IMR-90 (cell line): ENCODE data around the gene MACIR. TPM values are rescaled to one million over a fixed set of nuclear protein-coding genes. Genes with fewer than 3 reads are reported as not detected.

Experiments
- ATAC-seq: fragments of 200-7000 bp; cut with Tn5 transposase; 2 replicates; pipeline ENCODE4 v1.9.1; 2020; ENCODE audit warnings: low read depth, mild to moderate bottlenecking, moderate library complexity
- BruUV-seq: library from RNA; stranded (reverse); fragments of 400-500 nt; replicated peaks from 2 replicates; lab custom pipeline; 2021; lab: Mats Ljungman, UMichigan
- CTCF ChIA-PET: fragments of 300-600 bp; formaldehyde crosslinking; extraction: SDS; loops from one replicate; lab custom pipeline; 2021; ENCODE audit warnings: antibody characterized with exemption; lab: Yijun Ruan, JAX
- POLR2A ChIA-PET: fragments of 300-600 bp; sonication (Branson Sonifier 250); formaldehyde crosslinking; loops from one replicate; lab custom pipeline; 2022; ENCODE audit warnings: antibody characterized with exemption; ENCODE audit not compliant: unreplicated experiment; lab: Charles Lee
- DNase-seq: peaks from one replicate; pipeline ENCODE4 v3.0.0; 2013
- H2AFZ ChIP-seq: replicated peaks from 2 replicates; pipeline ENCODE3; 2013; ENCODE audit warnings: low read length, mild to moderate bottlenecking; ENCODE audit not compliant: poor library complexity
- H2AK5ac ChIP-seq: 2 replicates; pipeline ENCODE4 v1.6.1; 2013; ENCODE audit warnings: low read depth, low read length, inconsistent platforms
- H2AK9ac ChIP-seq: replicated peaks from 2 replicates; pipeline ENCODE3; 2013; ENCODE audit warnings: mild to moderate bottlenecking, low read depth, low read length, moderate library complexity; ENCODE audit not compliant: poor library complexity
- H2BK120ac ChIP-seq: 2 replicates; pipeline ENCODE4 v1.6.1; 2013; ENCODE audit warnings: low read depth, low read length, inconsistent platforms
- H2BK15ac ChIP-seq: 3 replicates; pipeline ENCODE4 v1.6.1; 2013; ENCODE audit warnings: low read depth, low read length, inconsistent platforms
- H2BK20ac ChIP-seq: 2 replicates; pipeline ENCODE4 v1.6.1; 2013; ENCODE audit warnings: low read depth, mild to moderate bottlenecking, inconsistent platforms, low read length, moderate library complexity
- H2BK5ac ChIP-seq: 2 replicates; pipeline ENCODE4 v1.6.1; 2013; ENCODE audit warnings: mild to moderate bottlenecking, low read depth, low read length, inconsistent platforms; ENCODE audit not compliant: poor library complexity, severe bottlenecking
- H3K14ac ChIP-seq: replicated peaks from 2 replicates; pipeline ENCODE4 v1.6.1; 2013; ENCODE audit warnings: low read depth, low read length, inconsistent platforms
- H3K18ac ChIP-seq: 2 replicates; pipeline ENCODE4 v1.6.1; 2013; ENCODE audit warnings: low read depth, low read length, control low read depth
- H3K23ac ChIP-seq: 2 replicates; pipeline ENCODE4 v1.6.1; 2013; ENCODE audit warnings: low read depth, low read length, inconsistent platforms
- H3K27ac ChIP-seq: 2 replicates; pipeline ENCODE4 v1.5.1; 2013; ENCODE audit warnings: mild to moderate bottlenecking, control low read depth, low read length; ENCODE audit not compliant: insufficient read depth
- H3K27me3 ChIP-seq: 2 replicates; pipeline ENCODE4 v1.6.1; 2013; ENCODE audit warnings: low read length; ENCODE audit not compliant: control insufficient read depth, insufficient read depth
- H3K36me3 ChIP-seq: 2 replicates; pipeline ENCODE4 v1.6.1; 2013; ENCODE audit warnings: low read length, mixed read lengths; ENCODE audit not compliant: control insufficient read depth, insufficient read depth
- H3K4ac ChIP-seq: 2 replicates; pipeline ENCODE4 v1.6.1; 2013; ENCODE audit warnings: low read depth, low read length, inconsistent platforms
- H3K4me1 ChIP-seq: 2 replicates; pipeline ENCODE4 v1.6.1; 2013; ENCODE audit warnings: low read length, mixed read lengths; ENCODE audit not compliant: control insufficient read depth, insufficient read depth
- H3K4me2 ChIP-seq: 2 replicates; pipeline ENCODE4 v1.6.1; 2013; ENCODE audit warnings: low read depth, mild to moderate bottlenecking, control low read depth, low read length, moderate library complexity
- H3K4me3 ChIP-seq: 2 replicates; pipeline ENCODE4 v1.5.1; 2013; ENCODE audit warnings: low read depth, mild to moderate bottlenecking, control low read depth, low read length, moderate library complexity; ENCODE audit not compliant: insufficient read depth
- H3K56ac ChIP-seq: 2 replicates; pipeline ENCODE4 v1.6.1; 2013; ENCODE audit warnings: low read length, inconsistent platforms; ENCODE audit not compliant: insufficient read depth; ENCODE audit errors: extremely low read depth
- H3K79me1 ChIP-seq, 2 experiments: 2 replicates each; pipeline ENCODE4 v1.6.1; 2013; ENCODE audit warnings: low read length in 2 of 2, inconsistent platforms in 1 of 2, low read depth in 1 of 2
- H3K9ac ChIP-seq: 2 replicates; pipeline ENCODE4 v1.6.1; 2013; ENCODE audit warnings: low read depth, low read length, control low read depth
- H3K9me1 ChIP-seq: 2 replicates; pipeline ENCODE4 v1.6.1; 2013; ENCODE audit warnings: low read length, inconsistent platforms; ENCODE audit not compliant: insufficient read depth
- H3K9me3 ChIP-seq: 2 replicates; pipeline ENCODE4 v1.6.1; 2013; ENCODE audit warnings: low read length; ENCODE audit not compliant: control insufficient read depth, insufficient read depth
- H4K20me1 ChIP-seq: 2 replicates; pipeline ENCODE4 v1.6.1; 2013; ENCODE audit warnings: low read length, inconsistent platforms; ENCODE audit not compliant: insufficient read depth
- H4K5ac ChIP-seq: 2 replicates; pipeline ENCODE4 v1.6.1; 2013; ENCODE audit warnings: mild to moderate bottlenecking, low read depth, low read length, control low read depth
- H4K8ac ChIP-seq, 2 experiments: 2 replicates each; pipeline ENCODE4 v1.6.1; 2013; ENCODE audit warnings: low read depth in 2 of 2, low read length in 2 of 2, control low read depth in 1 of 2, inconsistent platforms in 1 of 2
- H4K91ac ChIP-seq: 2 replicates; pipeline ENCODE4 v1.6.1; 2013; ENCODE audit warnings: low read depth, low read length, inconsistent platforms; ENCODE audit not compliant: insufficient read depth
- CEBPB ChIP-seq: IDR thresholded peaks from 2 replicates; pipeline ENCODE4 v1.6.1; 2012; ENCODE audit warnings: low read depth, low read length, improper control_type of control experiment
- FOS ChIP-seq: fragments of 150-350 bp; IDR thresholded peaks from 2 replicates; pipeline ENCODE4 v1.6.1; 2016; ENCODE audit warnings: low read depth, low read length
- MAFK ChIP-seq: IDR thresholded peaks from 2 replicates; pipeline ENCODE4 v1.6.1; 2012; ENCODE audit warnings: low read depth, low read length, improper control_type of control experiment
- MAZ ChIP-seq: IDR thresholded peaks from 2 replicates; pipeline ENCODE4 v1.6.1; 2012; ENCODE audit warnings: low read depth, mild to moderate bottlenecking, low read length, improper control_type of control experiment, moderate library complexity, borderline replicate concordance
- NFE2L2 ChIP-seq: fragments of 150-350 bp; IDR thresholded peaks from 2 replicates; pipeline ENCODE4 v1.6.1; 2016; ENCODE audit warnings: low read depth, mild to moderate bottlenecking, low read length
- POLR2A ChIP-seq: IDR thresholded peaks from 2 replicates; pipeline ENCODE4 v1.6.1; 2012; ENCODE audit warnings: mild to moderate bottlenecking, low read depth, low read length
- RFX5 ChIP-seq: IDR thresholded peaks from 2 replicates; pipeline ENCODE4 v1.8.0; 2012; ENCODE audit warnings: low read depth, mild to moderate bottlenecking, low read length, moderate library complexity
- WGBS, 2 experiments: methylation state at CpG; one replicate each; pipeline versions ENCODE4 v1.1.5 to v1.1.7; 2013; ENCODE audit warnings: missing lambda C conversion rate in 2 of 2; ENCODE audit not compliant: insufficient read length in 1 of 2; ENCODE audit errors: extremely low coverage in 2 of 2; 5-methylcytosine and 5-hydroxymethylcytosine counted together
- dilution Hi-C: fragments of 300-500 bp; cut with HindIII; formaldehyde crosslinking; loops from one replicate; pipeline ENCODE4 v1.14.3; 2018; ENCODE audit warnings: low sequenced_read_pairs; ENCODE audit not compliant: unreplicated experiment
- in situ Hi-C: fragments of 300-500 bp; cut with MboI; formaldehyde crosslinking; loops from 3 replicates; pipeline ENCODE4 v1.14.3; 2019; ENCODE audit warnings: low sequenced_read_pairs, inconsistent platforms, mixed read lengths
- intact Hi-C: fragments of 100-400 bp; cut with micrococcal nuclease; formaldehyde crosslinking; loops from 2 replicates; pipeline ENCODE4 v1.10.0; 2022
- polyA plus RNA-seq, 3 experiments: library from polyadenylated mRNA; depleted of rRNA; stranded (reverse); fragments of >200 nt; gene quantifications; 2 replicates each; pipeline ENCODE4 v1.2.3, GENCODE V29; 2012; ENCODE audit warnings: low replicate concordance in 1 of 3
- total RNA-seq: library from RNA; depleted of rRNA; stranded (reverse); fragments of >200 nt; gene quantifications from 2 replicates; pipeline ENCODE4 v1.2.3, GENCODE V29; 2012
- TF ChIP-seq, protein P1 (sequence below): fragments of 150-350 bp; IDR thresholded peaks from 2 replicates; pipeline ENCODE4 v1.6.1; 2016; ENCODE audit warnings: low read depth, mild to moderate bottlenecking, low read length, moderate library complexity, borderline replicate concordance
- TF ChIP-seq, protein P2 (sequence below): fragments of 150-350 bp; IDR thresholded peaks from 2 replicates; pipeline ENCODE4 v1.6.1; 2017; ENCODE audit warnings: mild to moderate bottlenecking, antibody characterized with exemption, low read length, low read depth

Gene MACIR
- total and polyA plus RNA-seq, 2 of the 4 experiments (the other 2 are of a cell fraction) = 11.1 to 21.3 TPM

DNA sequence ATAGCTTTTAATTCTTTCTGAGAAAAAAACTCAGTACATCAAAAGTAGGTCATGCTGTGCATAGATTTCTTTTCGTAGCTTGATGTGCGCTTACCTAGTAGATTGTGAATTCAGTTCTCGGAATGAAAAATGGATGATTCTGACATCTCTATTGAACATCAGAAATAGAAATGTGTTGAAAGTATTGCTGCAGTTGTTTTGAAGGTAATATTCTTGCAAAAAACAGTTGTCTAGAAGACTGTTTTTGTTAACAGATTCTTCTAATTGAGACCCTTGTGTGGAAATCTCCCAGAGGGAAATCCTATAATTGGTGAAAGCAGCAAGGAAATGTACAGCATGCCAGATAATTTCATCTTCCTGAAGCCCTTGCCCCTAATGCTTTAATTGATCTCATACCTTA, 54.5 kb downstream of the MACIR start:
- H3K27ac ChIP-seq = no peak overlapping the region
- H2AFZ ChIP-seq = no peak overlapping the region
- H4K8ac ChIP-seq = no peak overlapping the region
- H2AK5ac ChIP-seq = no peak overlapping the region
- no peak overlapping the region for H2BK5ac ChIP-seq
- no peak overlapping the region for H4K91ac ChIP-seq
- H3K4me2 ChIP-seq = no peak overlapping the region
- no peak for ATAC-seq
- ChIA-PET POLR2A (no interaction called here), CTCF (no interaction called here)
- BruUV-seq = no TSS peak
- dilution Hi-C loops (no loop called here), intact Hi-C loops (no loop called here), in situ Hi-C loops (no loop called here)
- no peak overlapping the region for H2BK120ac ChIP-seq
- no peak overlapping the region for H3K56ac ChIP-seq
- H3K9me3 ChIP-seq = no peaks in the 10 kb centered on the region
- H3K9me1 ChIP-seq = no peaks in the 10 kb centered on the region
- no peak for DNase-seq
- no peak overlapping the region for H3K14ac ChIP-seq
- H4K5ac ChIP-seq = no peak overlapping the region
- no peak overlapping the region for H2BK15ac ChIP-seq
- no peak overlapping the region for H3K4ac ChIP-seq
- TF ChIP-seq MAFK = no peak
- TF ChIP-seq MAZ = no peak
- TF ChIP-seq, protein P1, sequence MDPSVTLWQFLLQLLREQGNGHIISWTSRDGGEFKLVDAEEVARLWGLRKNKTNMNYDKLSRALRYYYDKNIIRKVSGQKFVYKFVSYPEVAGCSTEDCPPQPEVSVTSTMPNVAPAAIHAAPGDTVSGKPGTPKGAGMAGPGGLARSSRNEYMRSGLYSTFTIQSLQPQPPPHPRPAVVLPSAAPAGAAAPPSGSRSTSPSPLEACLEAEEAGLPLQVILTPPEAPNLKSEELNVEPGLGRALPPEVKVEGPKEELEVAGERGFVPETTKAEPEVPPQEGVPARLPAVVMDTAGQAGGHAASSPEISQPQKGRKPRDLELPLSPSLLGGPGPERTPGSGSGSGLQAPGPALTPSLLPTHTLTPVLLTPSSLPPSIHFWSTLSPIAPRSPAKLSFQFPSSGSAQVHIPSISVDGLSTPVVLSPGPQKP = no peak
- TF ChIP-seq NFE2L2 = no peak
- TF ChIP-seq RFX5 = no peak
- no peak for TF ChIP-seq FOS
- TF ChIP-seq, protein P2, sequence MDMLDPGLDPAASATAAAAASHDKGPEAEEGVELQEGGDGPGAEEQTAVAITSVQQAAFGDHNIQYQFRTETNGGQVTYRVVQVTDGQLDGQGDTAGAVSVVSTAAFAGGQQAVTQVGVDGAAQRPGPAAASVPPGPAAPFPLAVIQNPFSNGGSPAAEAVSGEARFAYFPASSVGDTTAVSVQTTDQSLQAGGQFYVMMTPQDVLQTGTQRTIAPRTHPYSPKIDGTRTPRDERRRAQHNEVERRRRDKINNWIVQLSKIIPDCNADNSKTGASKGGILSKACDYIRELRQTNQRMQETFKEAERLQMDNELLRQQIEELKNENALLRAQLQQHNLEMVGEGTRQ = no peak
- TF ChIP-seq POLR2A = no peak
- no peak for TF ChIP-seq CEBPB
- H3K23ac ChIP-seq = no peak overlapping the region
- no peaks in the 10 kb centered on the region for H3K36me3 ChIP-seq
- H2BK20ac ChIP-seq = no peak overlapping the region
- H3K4me1 ChIP-seq = no peaks in the 10 kb centered on the region
- H3K9ac ChIP-seq = no peak overlapping the region
- WGBS, 2 experiments = 100% methylated on average over 1 of the region's 3 CpGs; no CpG with 5 or more reads in 1 of the 2 experiments
- no peak overlapping the region for H2AK9ac ChIP-seq
- no peaks in the 10 kb centered on the region for H3K27me3 ChIP-seq
- no peaks in the 10 kb centered on the region for H4K20me1 ChIP-seq
- no peaks in the 10 kb centered on the region for H3K79me1 ChIP-seq
- H3K18ac ChIP-seq = no peak overlapping the region
- H3K4me3 ChIP-seq = no peak overlapping the region
